HK-2 (cell line): ENCODE results near the gene HSD17B10.
"Not testable (repeated sequence)": the region's sequence is repeated elsewhere in the genome, so short reads cannot be mapped to it uniquely, and the experiment has no call there.

Experiments used
- DNase-seq: peaks from one replicate; pipeline ENCODE4 v3.0.0-alpha.2; 2018; ENCODE audit not compliant: unreplicated experiment

The HSD17B10 gene

GRCh38 chrX:53437206-53437605, 3.0 kb upstream of the HSD17B10 start:
- DNase-seq: no peak

GRCh38 chrX:53435997-53436396, 1.8 kb upstream of the HSD17B10 start:
- peak; percentile 32 for DNase-seq

GRCh38 chrX:53430231-53430630, 3.9 kb downstream of the HSD17B10 start:
- DNase-seq: no peak

GRCh38 chrX:53429755-53430154, 4.4 kb downstream of the HSD17B10 start:
- no peak for DNase-seq

- DNase-seq: no peak
Observed at GRCh38 chrX:53422861-53423306, 11.3 kb downstream of the HSD17B10 start, which contains the start of gene RIBC1. RIBC1 (plus strand) TSS chrX:53422873; CDS start chrX:53426277, 3,404 bp downstream.

GRCh38 chrX:53422086-53422860, 11.9 kb downstream of the HSD17B10 start, which contains the start of gene SMC1A:
SMC1A (minus strand) TSS chrX:53422654; CDS start chrX:53422600, 54 bp downstream.
- peak; percentile 96 for DNase-seq

GRCh38 chrX:53421772-53422085, 12.4 kb downstream of the HSD17B10 start:
- no peak for DNase-seq

- no peak for DNase-seq
Observed at GRCh38 chrX:53421125-53421524, 13.0 kb downstream of the HSD17B10 start.

- not testable (repeated sequence) for DNase-seq
Observed at GRCh38 chrX:53420351-53420750, 13.8 kb downstream of the HSD17B10 start.

GRCh38 chrX:53412446-53412845, 21.7 kb downstream of the HSD17B10 start:
- DNase-seq: no peak

- DNase-seq: no peak
Observed at GRCh38 chrX:53403535-53403934, 30.6 kb downstream of the HSD17B10 start.

- DNase-seq: no peak
Observed at GRCh38 chrX:53398216-53398615, 36.0 kb downstream of the HSD17B10 start.

- no peak for DNase-seq
Observed at GRCh38 chrX:53395605-53396298, 38.4 kb downstream of the HSD17B10 start.

- DNase-seq: no peak
Observed at GRCh38 chrX:53383376-53384076, 50.6 kb downstream of the HSD17B10 start.
